HepG2 (cell line): ENCODE measurements around the gene ZNF132. TPM values are rescaled to one million over a fixed set of nuclear protein-coding genes. Genes with fewer than 3 reads are reported as not detected.
A peak's percentile ranks its signal among the peaks of the same experiment; 100 is the strongest.

Experiments
- ARID2 ChIP-seq: sonication (generic); formaldehyde crosslinking; IDR thresholded peaks from 2 replicates; pipeline ENCODE4 v1.8.1; 2022; ENCODE audit warnings: mild to moderate bottlenecking, missing genetic modification reagents, borderline replicate concordance
- ATF3 ChIP-seq: sonication (generic); formaldehyde crosslinking; IDR thresholded peaks from 2 replicates; pipeline ENCODE4 v1.4.0; 2020; ENCODE audit warnings: missing genetic modification reagents
- CENPT ChIP-seq: sonication (generic); formaldehyde crosslinking; IDR thresholded peaks from 2 replicates; pipeline ENCODE4 v1.8.0; 2022; ENCODE audit warnings: low read depth, mild to moderate bottlenecking, moderate library complexity, missing genetic modification reagents
- CHD2 ChIP-seq: IDR thresholded peaks from 2 replicates; pipeline ENCODE4 v1.6.1; 2011; ENCODE audit warnings: low read depth, low read length, improper control_type of control experiment
- FOXK1 ChIP-seq: sonication (generic); formaldehyde crosslinking; IDR thresholded peaks from 2 replicates; pipeline ENCODE4 v1.4.0; 2020; ENCODE audit warnings: low read depth, missing genetic modification reagents, borderline replicate concordance
- HMG20B ChIP-seq: conservative IDR thresholded peaks from 2 replicates; pipeline ENCODE4 v1.6.1; 2016; ENCODE audit warnings: missing genetic modification reagents, missing compliant biosample characterization
- HNRNPH1 ChIP-seq: fragments of 200-400 bp; formaldehyde crosslinking; optimal IDR thresholded peaks from 2 replicates; pipeline ENCODE3; 2017; ENCODE audit warnings: mild to moderate bottlenecking, low read depth, low read length
- HOXA3 ChIP-seq: sonication (generic); formaldehyde crosslinking; IDR thresholded peaks from 2 replicates; pipeline ENCODE4 v1.5.0; 2020; ENCODE audit warnings: missing genetic modification reagents
- KDM5B ChIP-seq: sonication (generic); formaldehyde crosslinking; IDR thresholded peaks from 2 replicates; pipeline ENCODE4 v1.4.0; 2020; ENCODE audit warnings: missing genetic modification reagents, mild to moderate bottlenecking, borderline replicate concordance
- KMT2A ChIP-seq: sonication (generic); formaldehyde crosslinking; IDR thresholded peaks from 2 replicates; pipeline ENCODE4 v1.4.0; 2020; ENCODE audit warnings: missing genetic modification reagents
- MXD1 ChIP-seq: sonication (generic); formaldehyde crosslinking; IDR thresholded peaks from 2 replicates; pipeline ENCODE4 v1.4.0; 2020; ENCODE audit warnings: mild to moderate bottlenecking, missing genetic modification reagents
- POLR2AphosphoS5 ChIP-seq: IDR thresholded peaks from 2 replicates; pipeline ENCODE4 v1.6.1; 2012; ENCODE audit warnings: low read depth, low read length
- SOX13 ChIP-seq, 3 experiments: fragments of 450-650 bp in 1 of 3; sonication (generic) in 1 of 3; formaldehyde crosslinking in 1 of 3; IDR thresholded peaks in 2 of 3; conservative IDR thresholded peaks in 1 of 3; 2 replicates each; pipeline versions ENCODE4 v1.5.0 to v1.6.1; 2016 to 2020; ENCODE audit warnings: antibody characterized with exemption in 1 of 3, mild to moderate bottlenecking in 1 of 3, missing compliant biosample characterization in 1 of 3, missing genetic modification reagents in 1 of 3, moderate library complexity in 1 of 3
- TP53 ChIP-seq: sonication (generic); formaldehyde crosslinking; conservative IDR thresholded peaks from 2 replicates; pipeline ENCODE4 v1.4.0; 2020; ENCODE audit warnings: missing genetic modification reagents
- ZBTB1 ChIP-seq: sonication (generic); formaldehyde crosslinking; IDR thresholded peaks from 2 replicates; pipeline ENCODE4 v1.4.0; 2020; ENCODE audit warnings: missing genetic modification reagents, borderline replicate concordance
- ZNF253 ChIP-seq: sonication (generic); formaldehyde crosslinking; IDR thresholded peaks from 2 replicates; pipeline ENCODE4 v1.8.0; 2022; ENCODE audit warnings: mild to moderate bottlenecking, missing genetic modification reagents, borderline replicate concordance
- ZNF256 ChIP-seq: sonication (generic); formaldehyde crosslinking; conservative IDR thresholded peaks from 2 replicates; pipeline ENCODE4 v1.4.0; 2020; ENCODE audit warnings: missing genetic modification reagents
- ZNF546 ChIP-seq: sonication (generic); formaldehyde crosslinking; conservative IDR thresholded peaks from 2 replicates; pipeline ENCODE4 v1.8.1; 2023; ENCODE audit warnings: mild to moderate bottlenecking, missing genetic modification reagents
- ZNF83 ChIP-seq: sonication (generic); formaldehyde crosslinking; IDR thresholded peaks from 2 replicates; pipeline ENCODE4 v1.4.0; 2020; ENCODE audit warnings: missing genetic modification reagents, mild to moderate bottlenecking, borderline replicate concordance
- polyA plus RNA-seq, 8 experiments: library from polyadenylated mRNA; depleted of rRNA in 3 of 8; stranded (reverse) in 7 of 8; unstranded in 1 of 8; fragments of >200 nt; fragmentation: Illumina TruSeq in 4 of 8; extraction: Trizol in 4 of 8; gene quantifications; 2 replicates each; pipeline versions ENCODE4 v1.2.1 to v1.2.3, GENCODE V29; 2011 to 2016; ENCODE audit warnings: low read depth in 4 of 8, missing spikeins in 1 of 8, mixed read lengths in 1 of 8; ENCODE audit not compliant: insufficient read depth in 1 of 8
- total RNA-seq, 5 experiments: library from RNA; depleted of rRNA; stranded (reverse); fragments of >200 nt; fragmentation: Illumina TruSeq; extraction: Trizol; gene quantifications; 2 replicates each; pipeline ENCODE4 v1.2.3, GENCODE V29; 2016; ENCODE audit warnings: low read depth in 1 of 5
- TF ChIP-seq, protein P1 (sequence below): sonication (generic); formaldehyde crosslinking; conservative IDR thresholded peaks from 2 replicates; pipeline ENCODE4 v1.8.0; 2022; ENCODE audit warnings: mild to moderate bottlenecking, moderate library complexity, missing genetic modification reagents
- TF ChIP-seq, protein P2 (sequence below): sonication (generic); formaldehyde crosslinking; IDR thresholded peaks from 2 replicates; pipeline ENCODE4 v1.8.0; 2022; ENCODE audit warnings: low read depth, missing genetic modification reagents
- TF ChIP-seq, protein P3 (sequence below): sonication (generic); formaldehyde crosslinking; IDR thresholded peaks from 2 replicates; pipeline ENCODE4 v1.5.1; 2020; ENCODE audit warnings: mild to moderate bottlenecking, moderate library complexity, missing genetic modification reagents

Gene ZNF132
- total and polyA plus RNA-seq, 2 of the 13 experiments (the other 11 are each of a cell fraction or from before 2014, with no cell fraction given) = not detected

- TF ChIP-seq MXD1 (CRISPR knock-in tag) (0 out of 2 replicates have a peak, but pooled peaks have one; percentile 61), FOXK1 (CRISPR knock-in tag) (peak; percentile 75; the same call in 1 of the 2 replicates), ZBTB1 (CRISPR knock-in tag) (no peak), KMT2A (CRISPR knock-in tag) (peak; percentile 45; the same call in 1 of the 2 replicates), ZNF83 (CRISPR knock-in tag) (no peak), HNRNPH1 (no peak), SOX13 (IDR thresholded peaks at IDR 0.05) (no peak), SOX13 (CRISPR knock-in tag; conservative IDR thresholded peaks at IDR 0.05 in 1 of 2, IDR thresholded peaks at IDR 0.05 in 1 of 2) (no peak), HOXA3 (peak; percentile 66), ZNF546 (CRISPR knock-in tag) (no peak), HMG20B (CRISPR knock-in tag) (no peak), POLR2AphosphoS5 (peak; percentile 59), CHD2 (no peak), ZNF256 (CRISPR knock-in tag) (no peak), CENPT (CRISPR knock-in tag) (no peak), ARID2 (CRISPR knock-in tag) (no peak), TP53 (CRISPR knock-in tag) (no peak), KDM5B (CRISPR knock-in tag) (peak; percentile 36; the same call in 1 of the 2 replicates), ZNF253 (no peak), ATF3 (CRISPR knock-in tag) (no peak)
- TF ChIP-seq, protein P1, sequence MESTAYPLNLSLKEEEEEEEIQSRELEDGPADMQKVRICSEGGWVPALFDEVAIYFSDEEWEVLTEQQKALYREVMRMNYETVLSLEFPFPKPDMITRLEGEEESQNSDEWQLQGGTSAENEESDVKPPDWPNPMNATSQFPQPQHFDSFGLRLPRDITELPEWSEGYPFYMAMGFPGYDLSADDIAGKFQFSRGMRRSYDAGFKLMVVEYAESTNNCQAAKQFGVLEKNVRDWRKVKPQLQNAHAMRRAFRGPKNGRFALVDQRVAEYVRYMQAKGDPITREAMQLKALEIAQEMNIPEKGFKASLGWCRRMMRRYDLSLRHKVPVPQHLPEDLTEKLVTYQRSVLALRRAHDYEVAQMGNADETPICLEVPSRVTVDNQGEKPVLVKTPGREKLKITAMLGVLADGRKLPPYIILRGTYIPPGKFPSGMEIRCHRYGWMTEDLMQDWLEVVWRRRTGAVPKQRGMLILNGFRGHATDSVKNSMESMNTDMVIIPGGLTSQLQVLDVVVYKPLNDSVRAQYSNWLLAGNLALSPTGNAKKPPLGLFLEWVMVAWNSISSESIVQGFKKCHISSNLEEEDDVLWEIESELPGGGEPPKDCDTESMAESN (CRISPR knock-in tag) = no peak
- TF ChIP-seq, protein P2, sequence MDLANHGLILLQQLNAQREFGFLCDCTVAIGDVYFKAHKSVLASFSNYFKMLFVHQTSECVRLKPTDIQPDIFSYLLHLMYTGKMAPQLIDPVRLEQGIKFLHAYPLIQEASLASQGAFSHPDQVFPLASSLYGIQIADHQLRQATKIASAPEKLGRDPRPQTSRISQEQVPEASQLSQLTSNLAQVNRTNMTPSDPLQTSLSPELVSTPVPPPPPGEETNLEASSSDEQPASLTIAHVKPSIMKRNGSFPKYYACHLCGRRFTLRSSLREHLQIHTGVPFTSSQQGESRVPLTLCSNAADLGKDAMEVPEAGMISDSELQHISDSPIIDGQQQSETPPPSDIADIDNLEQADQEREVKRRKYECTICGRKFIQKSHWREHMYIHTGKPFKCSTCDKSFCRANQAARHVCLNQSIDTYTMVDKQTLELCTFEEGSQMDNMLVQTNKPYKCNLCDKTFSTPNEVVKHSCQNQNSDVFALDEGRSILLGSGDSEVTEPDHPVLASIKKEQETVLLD = 0 out of 2 replicates have a peak, but pooled peaks have one; percentile 39
- TF ChIP-seq, protein P3, sequence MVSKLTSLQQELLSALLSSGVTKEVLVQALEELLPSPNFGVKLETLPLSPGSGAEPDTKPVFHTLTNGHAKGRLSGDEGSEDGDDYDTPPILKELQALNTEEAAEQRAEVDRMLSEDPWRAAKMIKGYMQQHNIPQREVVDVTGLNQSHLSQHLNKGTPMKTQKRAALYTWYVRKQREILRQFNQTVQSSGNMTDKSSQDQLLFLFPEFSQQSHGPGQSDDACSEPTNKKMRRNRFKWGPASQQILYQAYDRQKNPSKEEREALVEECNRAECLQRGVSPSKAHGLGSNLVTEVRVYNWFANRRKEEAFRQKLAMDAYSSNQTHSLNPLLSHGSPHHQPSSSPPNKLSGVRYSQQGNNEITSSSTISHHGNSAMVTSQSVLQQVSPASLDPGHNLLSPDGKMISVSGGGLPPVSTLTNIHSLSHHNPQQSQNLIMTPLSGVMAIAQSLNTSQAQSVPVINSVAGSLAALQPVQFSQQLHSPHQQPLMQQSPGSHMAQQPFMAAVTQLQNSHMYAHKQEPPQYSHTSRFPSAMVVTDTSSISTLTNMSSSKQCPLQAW = peak; percentile 87
Observed at GRCh38 chr19:58451358-58452101, 11.6 kb upstream of the ZNF132 start, which contains the start of gene ZNF324B (continued).
